Sigmoid colon (tissue), 7 donors: ENCODE results near the gene ZNF487. TPM values are rescaled to one million over a fixed set of nuclear protein-coding genes. Genes with fewer than 3 reads are reported as not detected.
A peak's percentile ranks its signal among the peaks of the same experiment; 100 is the strongest.

Experiments
- DNase-seq: peaks from one replicate; pipeline ENCODE4 v3.0.0-alpha.2; 2019
- H3K27ac ChIP-seq, 4 donors: fragments of 200-600 bp; sonication (generic); one replicate each; pipeline ENCODE4 v1.5.1; 2016 to 2019; ENCODE audit warnings: mild to moderate bottlenecking in 1 of 4
- H3K27me3 ChIP-seq, 3 donors: fragments of 200-600 bp; sonication (generic); one replicate each; pipeline ENCODE4 v1.5.1; 2019; ENCODE audit warnings: mild to moderate bottlenecking in 1 of 3
- H3K36me3 ChIP-seq, 4 donors: fragments of 200-600 bp; sonication (generic); one replicate each; pipeline ENCODE4 v1.5.1; 2016 to 2019
- H3K4me1 ChIP-seq, 4 donors: fragments of 200-600 bp; sonication (generic); one replicate each; pipeline ENCODE4 v1.5.1; 2017 to 2019
- H3K4me3 ChIP-seq, 4 donors: fragments of 200-600 bp; sonication (generic); one replicate each; pipeline ENCODE4 v1.5.1; 2017 to 2019; ENCODE audit warnings: mild to moderate bottlenecking in 2 of 4, moderate library complexity in 1 of 4
- H3K9me3 ChIP-seq, 4 donors: fragments of 200-600 bp in 3 of 4; sonication (generic) in 3 of 4; one replicate each; pipeline versions ENCODE4 v1.5.1 to v1.6.1; 2013 to 2019
- EP300 ChIP-seq, 4 donors: sonication (generic); formaldehyde crosslinking; IDR thresholded peaks; one replicate each; pipeline ENCODE4 v1.6.1; 2017; ENCODE audit warnings: antibody characterized with exemption in 4 of 4
- POLR2A ChIP-seq, 2 donors: fragments of 450-650 bp; IDR thresholded peaks; one replicate each; pipeline ENCODE4 v1.6.1; 2016; ENCODE audit warnings: antibody characterized with exemption in 2 of 2, mild to moderate bottlenecking in 2 of 2, moderate library complexity in 2 of 2
- POLR2AphosphoS5 ChIP-seq, 4 donors: sonication (generic); formaldehyde crosslinking; IDR thresholded peaks; one replicate each; pipeline ENCODE4 v1.6.1; 2017; ENCODE audit warnings: antibody characterized with exemption in 4 of 4
- WGBS, 2 donors: extraction: QIAGEN DNeasy Blood & Tissue Kit; methylation state at CpG; one replicate each; pipeline ENCODE4 v1.1.7; 2013; 5-methylcytosine and 5-hydroxymethylcytosine counted together
- intact Hi-C: fragments of 100-400 bp; cut with DNase I; formaldehyde crosslinking; loops from one replicate; pipeline ENCODE4 v1.15.1; 2023
- polyA plus RNA-seq, 3 donors: library from polyadenylated mRNA; stranded (reverse); fragments of 200-250 nt; gene quantifications; one replicate each; pipeline ENCODE4 v1.2.3, GENCODE V29; 2013
- total RNA-seq, 4 donors: library from RNA; depleted of rRNA; stranded (reverse); fragments of >200 nt; gene quantifications; one replicate each; pipeline ENCODE4 v1.1.0, GENCODE V29; 2016
- TF ChIP-seq, protein P1 (sequence below), 4 experiments: fragments of 450-650 bp in 3 of 4; fragments of 200-600 bp in 1 of 4; IDR thresholded peaks; one replicate each; pipeline ENCODE4 v1.5.1; 2016 to 2019; ENCODE audit warnings: antibody characterized with exemption in 4 of 4, mild to moderate bottlenecking in 3 of 4, moderate library complexity in 2 of 4
- donor health status: healthy with polysubstance abuse.
- donor health status: Bipolar disorder and iron deficiency.
- donor health status: healthy.

The ZNF487 gene
- total and polyA plus RNA-seq, 7 donors = 5.3 to 21.6 (median 6.6) TPM

DNA sequence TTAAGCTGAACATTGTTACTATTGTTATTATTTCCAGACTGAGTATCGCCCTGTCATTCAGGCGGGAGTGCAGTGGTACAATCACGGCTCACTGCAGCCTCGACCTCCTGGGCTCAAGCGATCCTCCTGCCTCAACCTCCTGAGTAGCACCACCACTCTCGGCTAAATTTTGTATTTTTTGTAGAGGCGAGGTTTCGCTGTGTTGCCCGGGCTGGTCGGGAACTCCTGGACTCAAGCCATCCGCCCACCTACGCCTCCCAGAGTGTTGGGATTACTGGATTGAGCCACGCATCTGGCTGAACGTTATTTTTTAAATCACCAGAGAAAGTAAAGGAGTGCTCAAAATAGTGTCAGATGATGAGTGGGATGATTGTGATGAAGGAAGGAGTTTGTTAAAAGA, 26.6 kb upstream of the ZNF487 start:
- peak overlapping the region in 3 of 4 donors; percentile 94 to 99 (median 99) for H3K27ac ChIP-seq
- 87 to 93% methylated on average over 14 of the region's 14 CpGs for WGBS, 2 donors
- peaks cover 0 to 33% (median 22%) of the 10 kb centered on the region in 4 donors for H3K4me1 ChIP-seq
- no peaks in the 10 kb centered on the region for H3K9me3 ChIP-seq
- no peaks in the 10 kb centered on the region for H3K27me3 ChIP-seq
- DNase-seq = no peak
- H3K4me3 ChIP-seq = no peak overlapping the region
- no peak for TF ChIP-seq POLR2AphosphoS5 (IDR thresholded peaks at IDR 0.05)
- TF ChIP-seq POLR2A (IDR thresholded peaks at IDR 0.05) = no peak
- TF ChIP-seq EP300 (IDR thresholded peaks at IDR 0.05) = no peak
- TF ChIP-seq, protein P1, sequence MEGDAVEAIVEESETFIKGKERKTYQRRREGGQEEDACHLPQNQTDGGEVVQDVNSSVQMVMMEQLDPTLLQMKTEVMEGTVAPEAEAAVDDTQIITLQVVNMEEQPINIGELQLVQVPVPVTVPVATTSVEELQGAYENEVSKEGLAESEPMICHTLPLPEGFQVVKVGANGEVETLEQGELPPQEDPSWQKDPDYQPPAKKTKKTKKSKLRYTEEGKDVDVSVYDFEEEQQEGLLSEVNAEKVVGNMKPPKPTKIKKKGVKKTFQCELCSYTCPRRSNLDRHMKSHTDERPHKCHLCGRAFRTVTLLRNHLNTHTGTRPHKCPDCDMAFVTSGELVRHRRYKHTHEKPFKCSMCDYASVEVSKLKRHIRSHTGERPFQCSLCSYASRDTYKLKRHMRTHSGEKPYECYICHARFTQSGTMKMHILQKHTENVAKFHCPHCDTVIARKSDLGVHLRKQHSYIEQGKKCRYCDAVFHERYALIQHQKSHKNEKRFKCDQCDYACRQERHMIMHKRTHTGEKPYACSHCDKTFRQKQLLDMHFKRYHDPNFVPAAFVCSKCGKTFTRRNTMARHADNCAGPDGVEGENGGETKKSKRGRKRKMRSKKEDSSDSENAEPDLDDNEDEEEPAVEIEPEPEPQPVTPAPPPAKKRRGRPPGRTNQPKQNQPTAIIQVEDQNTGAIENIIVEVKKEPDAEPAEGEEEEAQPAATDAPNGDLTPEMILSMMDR (IDR thresholded peaks at IDR 0.05) = no peak
- intact Hi-C loops = no loop called here
- no peaks in the 10 kb centered on the region for H3K36me3 ChIP-seq

DNA sequence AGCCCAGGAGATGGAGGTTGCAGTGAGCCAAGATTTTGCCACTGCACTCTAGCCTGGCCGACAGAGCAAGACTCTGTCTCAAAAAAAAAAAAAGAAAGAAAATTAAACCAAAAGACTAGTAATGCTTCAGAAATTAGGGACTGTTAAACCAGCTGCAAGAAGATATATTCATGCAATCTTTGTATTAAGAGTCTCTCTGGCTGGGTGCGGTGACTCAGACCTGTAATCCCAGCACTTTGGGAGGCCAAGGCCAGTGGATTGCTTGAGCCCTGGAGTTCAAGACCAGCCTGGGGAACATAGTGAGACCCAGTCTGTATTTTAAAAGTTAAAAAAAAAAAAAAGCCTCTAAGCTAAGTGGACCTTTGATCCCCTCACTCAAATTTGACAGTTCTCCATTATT, 25.4 kb upstream of the ZNF487 start:
- intact Hi-C loops = no loop called here
- Histone ChIP-seq H3K9me3 (no peaks in the 10 kb centered on the region), H3K27ac (no peak overlapping the region), H3K4me1 (peaks cover 0 to 21% (median 10%) of the 10 kb centered on the region in 4 donors), H3K27me3 (no peaks in the 10 kb centered on the region), H3K36me3 (no peaks in the 10 kb centered on the region), H3K4me3 (no peak overlapping the region)
- TF ChIP-seq POLR2A (IDR thresholded peaks at IDR 0.05) (no peak), POLR2AphosphoS5 (IDR thresholded peaks at IDR 0.05) (no peak), EP300 (IDR thresholded peaks at IDR 0.05) (no peak)
- TF ChIP-seq, protein P1 (IDR thresholded peaks at IDR 0.05) = no peak
- no peak for DNase-seq
- WGBS, 2 donors = 68 to 85% methylated on average over 2 of the region's 2 CpGs

DNA sequence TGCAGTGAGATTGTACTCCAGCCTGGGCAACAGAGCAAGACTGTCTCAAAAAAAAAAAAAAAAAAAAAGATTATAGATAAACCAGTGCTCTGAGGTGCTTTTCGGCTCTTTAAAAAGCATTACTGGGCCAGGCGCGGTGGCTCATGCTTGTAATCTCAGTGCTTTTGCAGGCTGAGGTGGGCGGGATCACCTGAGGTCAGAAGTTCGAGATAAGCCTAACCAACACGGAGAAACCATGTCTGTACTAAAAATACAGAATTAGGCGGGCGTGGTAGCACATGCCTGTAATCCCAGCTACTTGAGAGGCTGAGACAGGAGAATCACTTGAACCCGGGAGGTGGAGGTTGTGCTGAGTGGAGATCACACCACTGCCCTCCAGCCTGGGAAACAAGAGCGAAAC, 21.4 kb upstream of the ZNF487 start:
- 73 to 87% methylated on average over 10 of the region's 10 CpGs for WGBS, 2 donors
- Histone ChIP-seq H3K9me3 (no peaks in the 10 kb centered on the region), H3K4me3 (no peak overlapping the region), H3K27ac (no peak overlapping the region), H3K36me3 (no peaks in the 10 kb centered on the region), H3K27me3 (no peaks in the 10 kb centered on the region), H3K4me1 (peaks cover 0 to 10% (median 7%) of the 10 kb centered on the region in 4 donors)
- no peak for TF ChIP-seq POLR2AphosphoS5 (IDR thresholded peaks at IDR 0.05)
- TF ChIP-seq EP300 (IDR thresholded peaks at IDR 0.05) = no peak
- intact Hi-C loops = no loop called here
- no peak for DNase-seq

DNA sequence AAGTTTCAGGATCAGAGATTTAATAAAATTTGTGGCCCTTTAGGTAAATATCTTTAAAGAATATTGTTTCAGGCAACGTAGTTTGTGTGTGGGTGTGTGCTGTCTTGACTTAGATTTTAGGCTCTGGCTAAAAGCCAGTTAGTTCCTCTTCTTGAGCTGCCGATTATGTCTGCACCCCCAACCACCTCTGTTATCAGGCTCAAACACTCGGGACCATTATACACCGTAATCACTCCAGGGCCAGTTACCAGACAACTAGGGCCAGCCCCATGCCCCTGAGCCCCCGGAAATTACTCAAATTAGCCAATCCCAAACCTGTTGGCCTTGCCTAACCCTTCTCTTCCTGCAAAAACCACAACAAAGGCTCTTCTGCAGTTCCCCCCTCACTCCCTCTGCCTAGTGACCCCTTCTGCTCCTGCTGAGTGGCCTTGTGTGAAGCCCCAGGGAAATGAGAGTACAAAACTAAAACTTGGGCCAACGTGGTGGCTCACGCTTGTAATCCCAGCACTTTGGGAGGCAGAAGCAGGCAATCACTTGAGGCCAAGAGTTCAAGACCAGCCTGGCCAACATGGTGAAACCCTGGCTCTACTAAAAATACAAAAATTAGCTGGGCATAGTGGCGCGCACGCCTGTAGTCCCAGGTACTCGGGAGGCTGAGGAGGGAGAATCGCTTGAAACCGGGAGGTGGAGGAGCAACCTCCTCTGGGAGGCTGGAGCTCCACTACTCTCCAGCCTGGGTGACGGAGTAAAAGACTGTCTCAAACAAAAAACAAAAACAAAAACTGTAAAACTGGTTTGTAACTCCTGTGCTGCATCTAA, 18.8 kb upstream of the ZNF487 start:
- Histone ChIP-seq H3K9me3 (no peaks in the 10 kb centered on the region), H3K27me3 (no peaks in the 10 kb centered on the region), H3K4me3 (no peak overlapping the region), H3K36me3 (no peaks in the 10 kb centered on the region), H3K4me1 (peaks cover 0 to 19% (median 11%) of the 10 kb centered on the region in 4 donors), H3K27ac (peak overlapping the region in 3 of 4 donors; percentile 17 to 99 (median 28))
- WGBS, 2 donors = 63 to 76% methylated on average over 14 of the region's 14 CpGs
- intact Hi-C loops = no loop called here
- DNase-seq = no peak
- TF ChIP-seq, protein P1 (IDR thresholded peaks at IDR 0.05) = no peak
- TF ChIP-seq POLR2A (IDR thresholded peaks at IDR 0.05) = no peak
- TF ChIP-seq EP300 (IDR thresholded peaks at IDR 0.05) = no peak
- TF ChIP-seq POLR2AphosphoS5 (IDR thresholded peaks at IDR 0.05) = no peak

DNA sequence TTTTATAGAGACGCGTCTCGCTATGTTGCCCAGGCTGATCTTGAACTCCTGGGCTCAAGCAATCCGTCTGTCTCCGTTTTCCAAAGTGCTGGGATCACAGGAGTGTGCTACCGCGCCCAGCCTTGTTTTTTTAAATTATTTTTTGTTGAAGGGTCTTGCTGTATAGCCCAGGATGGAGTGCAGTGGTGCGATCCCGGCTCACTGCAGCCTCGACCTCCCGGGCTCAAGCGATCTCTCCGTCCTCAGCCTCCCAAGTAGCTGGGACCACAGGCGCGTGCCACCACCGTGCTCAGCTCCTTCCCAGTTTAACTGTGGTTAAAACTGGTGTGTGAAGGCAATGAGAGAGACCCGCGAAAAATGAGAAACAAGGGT, 16.9 kb upstream of the ZNF487 start:
- intact Hi-C loops = loop anchor here (2.0 kb wide), 1 partner anchor 17 kb away; the partner anchor contains the start of gene ZNF487
- Histone ChIP-seq H3K9me3 (no peaks in the 10 kb centered on the region), H3K27me3 (no peaks in the 10 kb centered on the region), H3K4me1 (peaks cover 0 to 19% (median 11%) of the 10 kb centered on the region in 4 donors), H3K36me3 (no peaks in the 10 kb centered on the region), H3K4me3 (peak overlapping the region; percentile 19 to 68 (median 62)), H3K27ac (peak overlapping the region; percentile 97 to 99 (median 98))
- WGBS, 2 donors = 64 to 67% methylated on average over 18 of the region's 18 CpGs
- TF ChIP-seq EP300 (IDR thresholded peaks at IDR 0.05) = no peak
- TF ChIP-seq POLR2A (IDR thresholded peaks at IDR 0.05) = no peak
- TF ChIP-seq POLR2AphosphoS5 (IDR thresholded peaks at IDR 0.05) = no peak
- TF ChIP-seq, protein P1 (IDR thresholded peaks at IDR 0.05) = no peak
- no peak for DNase-seq
